CD4-positive, alpha-beta T cell (primary cell): Measurements from ENCODE around the gene STAC. TPM values are rescaled to one million over a fixed set of nuclear protein-coding genes. Genes with fewer than 3 reads are reported as not detected.

Experiments used
- ATAC-seq: fragments of 200-7000 bp; cut with Tn5 transposase; one replicate; pipeline ENCODE4 v1.10.0; 2022; ENCODE audit warnings: mild to moderate bottlenecking; ENCODE audit not compliant: poor library complexity
- CTCF ChIA-PET: fragments of 350-600 bp; sonication (Branson Sonifier 250); formaldehyde crosslinking; loops from one replicate; lab custom pipeline; 2021; ENCODE audit warnings: antibody characterized with exemption, inconsistent platforms; lab: Charles Lee
- POLR2A ChIA-PET: fragments of 350-600 bp; sonication (Branson Sonifier 250); formaldehyde crosslinking; loops from one replicate; lab custom pipeline; 2021; ENCODE audit warnings: antibody characterized with exemption, inconsistent platforms; lab: Charles Lee
- DNase-seq, 14 experiments: peaks; one replicate each; pipeline ENCODE4 v3.0.0-alpha.2; 2013 to 2020; ENCODE audit warnings: mixed read lengths in 2 of 14
- H3K27ac ChIP-seq, 2 donors: one replicate each; pipeline versions ENCODE4 v1.5.1 to v1.7.0; 2013; ENCODE audit warnings: low read length in 2 of 2, low read depth in 1 of 2, mild to moderate bottlenecking in 1 of 2
- H3K27me3 ChIP-seq, 2 experiments: 1 replicate in 1 of 2; 2 replicates in 1 of 2; pipeline versions ENCODE4 v1.6.1 to v1.7.0; 2013; ENCODE audit warnings: low read length in 2 of 2, control low read depth in 1 of 2, mild to moderate bottlenecking in 1 of 2, moderate library complexity in 1 of 2; ENCODE audit not compliant: insufficient read depth in 2 of 2, control insufficient read depth in 1 of 2
- H3K36me3 ChIP-seq: one replicate; pipeline ENCODE4 v1.6.1; 2013; ENCODE audit warnings: low read length, control low read depth; ENCODE audit not compliant: insufficient read depth
- H3K4me1 ChIP-seq: one replicate; pipeline ENCODE4 v1.6.1; 2013; ENCODE audit warnings: low read length, control low read depth; ENCODE audit not compliant: insufficient read depth
- H3K4me3 ChIP-seq: one replicate; pipeline ENCODE4 v1.5.1; 2013; ENCODE audit warnings: mild to moderate bottlenecking, low read length, moderate library complexity
- H3K9me3 ChIP-seq, 2 experiments: 1 replicate in 1 of 2; 2 replicates in 1 of 2; pipeline versions ENCODE4 v1.6.1 to v1.7.0; 2013; ENCODE audit warnings: low read length in 2 of 2, mild to moderate bottlenecking in 2 of 2, control low read depth in 1 of 2, moderate library complexity in 1 of 2; ENCODE audit not compliant: control insufficient read depth in 1 of 2, insufficient read depth in 1 of 2
- H3K27ac Mint-ChIP-seq: one replicate; pipeline ENCODE4 v1.8.0; 2020; ENCODE audit warnings: mixed read lengths
- H3K27me3 Mint-ChIP-seq: one replicate; pipeline ENCODE4 v1.8.0; 2021; ENCODE audit warnings: mixed read lengths
- H3K36me3 Mint-ChIP-seq: one replicate; pipeline ENCODE4 v1.8.0; 2021; ENCODE audit warnings: low read depth, mixed read lengths
- H3K4me1 Mint-ChIP-seq: one replicate; pipeline ENCODE4 v1.8.0; 2021; ENCODE audit warnings: low read depth, mixed read lengths
- H3K4me3 Mint-ChIP-seq: one replicate; pipeline ENCODE4 v1.8.0; 2020; ENCODE audit warnings: mild to moderate bottlenecking, mixed read lengths
- H3K9me3 Mint-ChIP-seq: one replicate; pipeline ENCODE4 v1.8.0; 2020; ENCODE audit warnings: mixed read lengths
- CTCF ChIP-seq: fragments of 200-600 bp; IDR thresholded peaks from one replicate; pipeline ENCODE4 v1.8.0; 2022; ENCODE audit warnings: antibody characterized with exemption, mild to moderate bottlenecking
- intact Hi-C, 2 experiments: fragments of 100-400 bp; cut with DNase I in 1 of 2; cut with micrococcal nuclease in 1 of 2; formaldehyde crosslinking; loops; one replicate each; pipeline versions ENCODE4 v1.15.1 to v1.9.0; 2023 to 2025; cut with DNase I, micrococcal nuclease
- total RNA-seq, 174 experiments: library from RNA in 2 of 174; stranded (reverse) in 2 of 174; gene quantifications; one replicate each; pipeline ENCODE4 v1.2.3 and lab custom pipeline; 2021 to 2026

Gene STAC
- total RNA-seq, 2 experiments from 2014 or later: not detected

- Mint-ChIP-seq H3K4me1 (no peaks in the 10 kb centered on the region), H3K27me3 (no peaks in the 10 kb centered on the region), H3K36me3 (no peaks in the 10 kb centered on the region), H3K27ac (no peak overlapping the region), H3K9me3 (no peaks in the 10 kb centered on the region), H3K4me3 (no peak overlapping the region)
- POLR2A ChIA-PET: no interaction called here
- Histone ChIP-seq H3K36me3 (no peaks in the 10 kb centered on the region), H3K27me3 (no peaks in the 10 kb centered on the region), H3K9me3 (peaks cover 0 to under 1% of the 10 kb centered on the region in 2 experiments), H3K27ac (no peak overlapping the region), H3K4me1 (no peaks in the 10 kb centered on the region), H3K4me3 (no peak overlapping the region)
- ATAC-seq (no peak), DNase-seq (no peak)
- intact Hi-C loops: no loop called here
- TF ChIP-seq CTCF: no peak
- CTCF ChIA-PET: no interaction called here
These were observed 29.6 kb downstream of the STAC start for GRCh38 chr3:36409862-36410261.

GRCh38 chr3:36411587-36411986 is 31.3 kb downstream of the STAC start:
- Mint-ChIP-seq H3K4me3 (no peak overlapping the region), H3K4me1 (no peaks in the 10 kb centered on the region), H3K36me3 (no peaks in the 10 kb centered on the region), H3K9me3 (no peaks in the 10 kb centered on the region), H3K27ac (no peak overlapping the region), H3K27me3 (no peaks in the 10 kb centered on the region)
- Histone ChIP-seq H3K36me3 (no peaks in the 10 kb centered on the region), H3K9me3 (peaks cover 0 to 7% of the 10 kb centered on the region in 2 experiments), H3K4me1 (no peaks in the 10 kb centered on the region), H3K27ac (no peak overlapping the region), H3K4me3 (no peak overlapping the region), H3K27me3 (no peaks in the 10 kb centered on the region)
- intact Hi-C loops: no loop called here
- ChIA-PET POLR2A (no interaction called here), CTCF (no interaction called here)
- DNase-seq (no peak), ATAC-seq (no peak)
- no peak for TF ChIP-seq CTCF

DNA sequence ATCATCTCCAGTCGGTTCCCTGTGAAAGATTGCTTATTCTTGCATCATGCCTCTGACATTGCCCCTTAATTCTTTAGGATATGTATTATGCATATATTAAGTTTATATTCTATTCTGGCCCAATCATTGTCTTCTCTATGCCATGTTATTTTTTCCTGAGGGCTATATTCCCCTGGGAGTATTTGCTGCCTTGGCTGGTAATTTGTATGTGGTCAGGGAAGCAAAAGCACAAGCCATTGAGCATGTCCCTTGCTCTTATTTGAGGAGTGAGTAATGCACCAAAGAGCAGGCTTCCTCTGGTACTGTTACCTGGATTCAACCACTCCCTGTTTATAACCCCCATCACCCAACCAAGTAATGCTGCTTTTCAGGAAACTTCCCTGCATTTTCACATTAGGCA is 36.3 kb downstream of the STAC start:
- CTCF ChIA-PET: no interaction called here
- H3K27me3 Mint-ChIP-seq: peaks cover 5% of the 10 kb centered on the region
- no peaks in the 10 kb centered on the region for H3K4me1 Mint-ChIP-seq
- H3K27ac Mint-ChIP-seq: no peak overlapping the region
- no peak for TF ChIP-seq CTCF
- H3K27ac ChIP-seq: no peak overlapping the region
- no peaks in the 10 kb centered on the region for H3K36me3 ChIP-seq
- POLR2A ChIA-PET: no interaction called here
- H3K36me3 Mint-ChIP-seq: no peaks in the 10 kb centered on the region
- H3K9me3 ChIP-seq: peaks cover 0 to 7% of the 10 kb centered on the region in 2 experiments
- intact Hi-C loops: no loop called here
- DNase-seq (no peak), ATAC-seq (no peak)
- H3K9me3 Mint-ChIP-seq: peaks cover 2% of the 10 kb centered on the region
- H3K27me3 ChIP-seq: no peaks in the 10 kb centered on the region
- H3K4me3 ChIP-seq: no peak overlapping the region
- H3K4me3 Mint-ChIP-seq: no peak overlapping the region
- H3K4me1 ChIP-seq: no peaks in the 10 kb centered on the region
